Caco-2 (cell line): ENCODE results near the gene SEC31A. TPM values are rescaled to one million over a fixed set of nuclear protein-coding genes. Genes with fewer than 3 reads are reported as not detected.
"Not testable (repeated sequence)": the region's sequence is repeated elsewhere in the genome, so short reads cannot be mapped to it uniquely, and the experiment has no call there.

Experiments used
- BruUV-seq: library from RNA; stranded (reverse); fragments of 400-500 nt; replicated peaks from 2 replicates; lab custom pipeline; 2021; lab: Mats Ljungman, UMichigan
- CTCF ChIA-PET: fragments of 300-600 bp; sonication (Branson Sonifier 250); formaldehyde crosslinking; loops from one replicate; lab custom pipeline; 2022; ENCODE audit warnings: antibody characterized with exemption; lab: Charles Lee
- POLR2A ChIA-PET: fragments of 300-600 bp; sonication (Branson Sonifier 250); formaldehyde crosslinking; loops from one replicate; lab custom pipeline; 2022; ENCODE audit warnings: antibody characterized with exemption; lab: Charles Lee
- DNase-seq, 2 experiments: peaks; one replicate each; pipeline versions ENCODE4 v3.0.0 to v3.0.0-alpha.2; 2020 to 2022
- H3K27me3 ChIP-seq: replicated peaks from 2 replicates; pipeline ENCODE4 v1.6.0; 2011; ENCODE audit warnings: low read length; ENCODE audit not compliant: control insufficient read depth, insufficient read depth
- H3K36me3 ChIP-seq: 2 replicates; pipeline ENCODE4 v1.5.1; 2011; ENCODE audit warnings: low read length; ENCODE audit not compliant: control insufficient read depth, insufficient read depth
- H3K4me1 ChIP-seq: fragments of 250-450 bp; sonication (Bioruptor Pico); 2 replicates; pipeline ENCODE4 v1.5.1; 2020; ENCODE audit warnings: mild to moderate bottlenecking
- H3K4me3 ChIP-seq: 2 replicates; pipeline ENCODE4 v1.5.1; 2011; ENCODE audit warnings: low read depth, mild to moderate bottlenecking, control low read depth, low read length
- H3K9me3 ChIP-seq: fragments of 250-450 bp; sonication (Bioruptor Pico); 2 replicates; pipeline ENCODE4 v1.5.1; 2020; ENCODE audit warnings: mild to moderate bottlenecking, moderate library complexity
- H3K27ac Mint-ChIP-seq: one replicate; pipeline ENCODE4 v1.8.0; 2022; ENCODE audit warnings: mixed read lengths; ENCODE audit not compliant: unreplicated experiment
- H3K27me3 Mint-ChIP-seq: one replicate; pipeline ENCODE4 v1.8.0; 2022; ENCODE audit warnings: mixed read lengths; ENCODE audit not compliant: insufficient read depth, unreplicated experiment
- H3K36me3 Mint-ChIP-seq: one replicate; pipeline ENCODE4 v1.8.0; 2022; ENCODE audit warnings: mild to moderate bottlenecking, mixed read lengths; ENCODE audit not compliant: insufficient read depth, unreplicated experiment
- H3K4me1 Mint-ChIP-seq: one replicate; pipeline ENCODE4 v1.8.0; 2022; ENCODE audit warnings: low read depth, mixed read lengths; ENCODE audit not compliant: unreplicated experiment
- H3K4me3 Mint-ChIP-seq: one replicate; pipeline ENCODE4 v1.8.0; 2022; ENCODE audit warnings: mild to moderate bottlenecking, moderate library complexity, mixed read lengths; ENCODE audit not compliant: unreplicated experiment
- H3K9me3 Mint-ChIP-seq: one replicate; pipeline ENCODE4 v1.8.0; 2022; ENCODE audit warnings: mixed read lengths; ENCODE audit not compliant: unreplicated experiment
- intact Hi-C: fragments of 100-400 bp; cut with micrococcal nuclease; formaldehyde crosslinking; loops from one replicate; pipeline ENCODE4 v1.10.0; 2022; ENCODE audit not compliant: unreplicated experiment
- total RNA-seq: library from RNA; stranded (reverse); gene quantifications from 2 replicates; pipeline ENCODE4 v1.2.3, GENCODE V29; 2022
- TF ChIP-seq, protein P1 (sequence below), 2 experiments: fragments of 200-600 bp in 1 of 2; IDR thresholded peaks; 1 replicate in 1 of 2; 2 replicates in 1 of 2; pipeline versions ENCODE4 v1.5.1 to v1.8.0; 2011 to 2022; ENCODE audit warnings: antibody characterized with exemption in 1 of 2, control low read depth in 1 of 2, inconsistent platforms in 1 of 2, low read depth in 1 of 2, low read length in 1 of 2, mild to moderate bottlenecking in 1 of 2, moderate library complexity in 1 of 2; ENCODE audit not compliant: insufficient read depth in 1 of 2, severe bottlenecking in 1 of 2, unreplicated experiment in 1 of 2

The SEC31A gene
- total RNA-seq, 1 experiment from 2014 or later: 175 TPM

DNA sequence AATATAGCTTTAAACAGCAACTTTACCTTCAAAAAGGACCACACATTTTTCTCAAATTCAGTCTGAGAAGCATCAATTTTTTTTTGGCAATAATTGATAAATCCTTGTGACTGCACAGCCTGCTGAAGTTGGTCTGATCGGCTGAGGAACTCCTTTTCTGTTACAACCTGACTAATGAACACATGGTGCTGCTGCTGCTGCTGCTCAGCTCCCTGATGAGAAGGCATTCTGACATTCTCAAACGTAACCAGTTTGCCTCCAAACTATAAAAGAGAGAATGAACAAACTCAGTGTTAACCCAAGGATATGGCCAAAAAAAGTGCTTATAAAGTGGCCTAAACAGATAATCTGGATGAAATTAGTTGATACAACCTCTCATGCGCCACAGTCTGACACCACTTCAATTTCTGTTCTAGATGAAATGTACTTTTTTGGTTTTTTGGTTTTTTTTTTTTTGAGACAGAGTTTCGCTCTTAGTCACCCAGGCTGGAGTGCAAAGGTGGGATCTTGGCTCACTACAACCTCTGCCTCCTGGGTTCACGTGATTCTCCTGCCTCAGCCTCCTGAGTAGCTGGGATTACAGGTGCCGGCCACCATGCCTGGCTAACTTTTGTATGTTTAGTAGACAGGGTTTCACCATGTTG is 26.5 kb downstream of the SEC31A start:
- Mint-ChIP-seq H3K4me3 (no peak overlapping the region), H3K9me3 (no peaks in the 10 kb centered on the region), H3K36me3 (peaks cover 80% of the 10 kb centered on the region), H3K27me3 (no peaks in the 10 kb centered on the region), H3K4me1 (no peaks in the 10 kb centered on the region), H3K27ac (no peak overlapping the region)
- no TSS peak for BruUV-seq
- ChIA-PET POLR2A (no interaction called here), CTCF (no interaction called here)
- no peaks in the 10 kb centered on the region for H3K4me1 ChIP-seq
- intact Hi-C loops: no loop called here
- no peaks in the 10 kb centered on the region for H3K27me3 ChIP-seq
- TF ChIP-seq, protein P1, sequence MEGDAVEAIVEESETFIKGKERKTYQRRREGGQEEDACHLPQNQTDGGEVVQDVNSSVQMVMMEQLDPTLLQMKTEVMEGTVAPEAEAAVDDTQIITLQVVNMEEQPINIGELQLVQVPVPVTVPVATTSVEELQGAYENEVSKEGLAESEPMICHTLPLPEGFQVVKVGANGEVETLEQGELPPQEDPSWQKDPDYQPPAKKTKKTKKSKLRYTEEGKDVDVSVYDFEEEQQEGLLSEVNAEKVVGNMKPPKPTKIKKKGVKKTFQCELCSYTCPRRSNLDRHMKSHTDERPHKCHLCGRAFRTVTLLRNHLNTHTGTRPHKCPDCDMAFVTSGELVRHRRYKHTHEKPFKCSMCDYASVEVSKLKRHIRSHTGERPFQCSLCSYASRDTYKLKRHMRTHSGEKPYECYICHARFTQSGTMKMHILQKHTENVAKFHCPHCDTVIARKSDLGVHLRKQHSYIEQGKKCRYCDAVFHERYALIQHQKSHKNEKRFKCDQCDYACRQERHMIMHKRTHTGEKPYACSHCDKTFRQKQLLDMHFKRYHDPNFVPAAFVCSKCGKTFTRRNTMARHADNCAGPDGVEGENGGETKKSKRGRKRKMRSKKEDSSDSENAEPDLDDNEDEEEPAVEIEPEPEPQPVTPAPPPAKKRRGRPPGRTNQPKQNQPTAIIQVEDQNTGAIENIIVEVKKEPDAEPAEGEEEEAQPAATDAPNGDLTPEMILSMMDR (IDR thresholded peaks at IDR 0.05; ENCODE audit: insufficient read depth in 1 of 2, low read depth in 1 of 2, low read length in 1 of 2, severe bottlenecking in 1 of 2, unreplicated experiment in 1 of 2): no peak
- no peaks in the 10 kb centered on the region for H3K36me3 ChIP-seq
- no peaks in the 10 kb centered on the region for H3K9me3 ChIP-seq
- no peak for DNase-seq
- no peak overlapping the region for H3K4me3 ChIP-seq

DNA sequence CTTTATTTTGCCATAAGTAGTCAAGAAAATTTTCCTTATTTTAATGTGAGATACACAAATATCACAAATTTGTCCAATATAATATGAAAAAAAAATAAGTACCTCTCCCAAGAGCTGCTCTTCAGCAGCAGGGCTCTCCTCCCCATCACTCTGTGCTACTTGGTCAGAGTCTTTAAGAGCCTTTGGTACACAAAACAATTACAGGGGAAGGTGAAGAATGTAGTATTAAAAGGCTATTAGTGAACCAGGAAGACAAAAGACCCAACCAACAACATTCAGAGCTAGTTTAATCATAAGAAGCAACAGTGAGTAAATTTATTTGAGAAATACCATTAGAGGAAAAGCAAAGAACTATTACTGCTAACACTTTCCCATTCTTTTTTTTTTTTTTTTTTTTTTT is 29.4 kb downstream of the SEC31A start:
- H3K9me3 ChIP-seq: no peaks in the 10 kb centered on the region
- ChIA-PET POLR2A (no interaction called here), CTCF (no interaction called here)
- Mint-ChIP-seq H3K27ac (no peak overlapping the region), H3K36me3 (peaks cover 69% of the 10 kb centered on the region), H3K4me1 (no peaks in the 10 kb centered on the region), H3K27me3 (no peaks in the 10 kb centered on the region), H3K9me3 (no peaks in the 10 kb centered on the region), H3K4me3 (no peak overlapping the region)
- BruUV-seq: no TSS peak
- H3K36me3 ChIP-seq: no peaks in the 10 kb centered on the region
- intact Hi-C loops: no loop called here
- no peak overlapping the region for H3K4me3 ChIP-seq
- no peak for DNase-seq
- H3K27me3 ChIP-seq: no peaks in the 10 kb centered on the region
- TF ChIP-seq, protein P1 (IDR thresholded peaks at IDR 0.05; ENCODE audit: insufficient read depth in 1 of 2, low read depth in 1 of 2, low read length in 1 of 2, severe bottlenecking in 1 of 2, unreplicated experiment in 1 of 2): no peak
- no peaks in the 10 kb centered on the region for H3K4me1 ChIP-seq

DNA sequence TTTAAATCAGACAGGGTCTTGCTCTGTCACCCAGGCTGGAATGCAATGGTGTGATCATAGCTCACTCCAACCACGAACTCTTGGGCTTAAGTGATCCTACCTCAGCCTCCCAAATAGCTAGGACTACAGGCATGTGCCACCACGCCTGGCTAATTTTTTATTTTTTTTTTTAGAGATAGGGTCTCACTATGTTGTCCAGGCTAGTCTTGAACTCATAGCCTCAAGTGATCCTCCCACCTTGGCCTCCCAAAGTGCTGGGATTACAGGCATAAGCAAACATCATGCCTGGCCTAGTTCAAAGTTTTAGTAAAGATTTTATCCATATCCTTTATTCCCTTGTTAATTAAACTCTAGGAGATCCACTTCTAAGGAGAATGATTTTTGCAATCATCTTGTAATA is 30.5 kb downstream of the SEC31A start:
- H3K9me3 ChIP-seq, H3K27me3 ChIP-seq, POLR2A ChIA-PET, H3K36me3 ChIP-seq, H3K4me1 Mint-ChIP-seq, CTCF ChIA-PET, intact Hi-C loops, H3K27me3 Mint-ChIP-seq, H3K4me3 Mint-ChIP-seq, H3K4me1 ChIP-seq, H3K27ac Mint-ChIP-seq, DNase-seq, H3K4me3 ChIP-seq, H3K9me3 Mint-ChIP-seq: not testable (repeated sequence)
- BruUV-seq: TSS peak; percentile 5
- H3K36me3 Mint-ChIP-seq: peaks cover 69% of the 10 kb centered on the region
